ENCODE measurements around the gene FOXJ3.

- TF ChIP-seq CTCF (IDR thresholded peaks at IDR 0.05) (no peak), POLR2AphosphoS5 (IDR thresholded peaks at IDR 0.05) (no peak), POLR2A (IDR thresholded peaks at IDR 0.05) (no peak), EP300 (IDR thresholded peaks at IDR 0.05) (no peak)
Measured at GRCh38 chr1:42313970-42314369, 21.1 kb downstream of the FOXJ3 start.
